ENCODE results near the gene PGAM5.
"Not testable (repeated sequence)": the region's sequence is repeated elsewhere in the genome, so short reads cannot be mapped to it uniquely, and the experiment has no call there.

DNA sequence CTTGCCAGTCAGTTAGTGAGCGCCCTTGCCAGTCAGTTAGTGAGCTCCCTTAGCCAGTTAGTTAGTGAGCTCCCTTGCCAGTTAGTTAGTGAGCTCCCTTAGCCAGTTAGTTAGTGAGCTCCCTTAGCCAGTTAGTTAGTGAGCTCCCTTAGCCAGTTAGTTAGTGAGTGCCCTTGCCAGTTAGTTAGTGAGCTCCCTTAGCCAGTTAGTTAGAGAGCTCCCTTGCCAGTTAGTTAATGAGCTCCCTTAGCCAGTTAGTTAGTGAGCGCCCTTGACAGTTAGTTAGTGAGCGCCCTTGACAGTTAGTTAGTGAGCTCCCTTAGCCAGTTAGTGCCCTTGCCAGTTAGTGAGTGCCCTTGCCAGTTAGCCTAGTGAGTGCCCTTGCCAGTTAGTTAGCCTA, 15.8 kb upstream of the PGAM5 start:
- TF ChIP-seq CTCF (IDR thresholded peaks at IDR 0.05); ZFX (IDR thresholded peaks at IDR 0.05; ENCODE audit: borderline replicate concordance): not testable (repeated sequence)
